ENCODE results near the gene NDUFAF8. TPM values are rescaled to one million over a fixed set of nuclear protein-coding genes. Genes with fewer than 3 reads are reported as not detected.

The NDUFAF8 gene
- polyA plus RNA-seq, 1 experiment = 181 TPM

GRCh38 chr17:81252326-81252986 lies 13.3 kb downstream of the NDUFAF8 start:
- Histone ChIP-seq H3K27ac (ENCODE audit: low read depth, low read length) (no peak overlapping the region), H3K9me3 (ENCODE audit: control insufficient read depth, insufficient read depth, low read length) (peaks cover 8% of the 10 kb centered on the region; the same call in 1 of the 2 replicates), H3K27me3 (ENCODE audit: control insufficient read depth, insufficient read depth, low read length) (no peaks in the 10 kb centered on the region), H3K4me3 (ENCODE audit: low read depth, low read length) (no peak overlapping the region)
- no peak for DNase-seq (ENCODE audit: low read depth, low spot score)
- POLR2A ChIA-PET = interaction anchor here (0.5 kb wide), 2 partner anchors 258 to 284 kb away, joined by 3 to 4 read pairs; no protein-coding TSS in a partner anchor
- CTCF ChIA-PET = interaction anchor here (0.5 to 1.3 kb wide), 7 partner anchors 39 to 349 kb away, joined by 3 to 14 read pairs (median 3); no protein-coding TSS in a partner anchor
- TF ChIP-seq, protein P1, sequence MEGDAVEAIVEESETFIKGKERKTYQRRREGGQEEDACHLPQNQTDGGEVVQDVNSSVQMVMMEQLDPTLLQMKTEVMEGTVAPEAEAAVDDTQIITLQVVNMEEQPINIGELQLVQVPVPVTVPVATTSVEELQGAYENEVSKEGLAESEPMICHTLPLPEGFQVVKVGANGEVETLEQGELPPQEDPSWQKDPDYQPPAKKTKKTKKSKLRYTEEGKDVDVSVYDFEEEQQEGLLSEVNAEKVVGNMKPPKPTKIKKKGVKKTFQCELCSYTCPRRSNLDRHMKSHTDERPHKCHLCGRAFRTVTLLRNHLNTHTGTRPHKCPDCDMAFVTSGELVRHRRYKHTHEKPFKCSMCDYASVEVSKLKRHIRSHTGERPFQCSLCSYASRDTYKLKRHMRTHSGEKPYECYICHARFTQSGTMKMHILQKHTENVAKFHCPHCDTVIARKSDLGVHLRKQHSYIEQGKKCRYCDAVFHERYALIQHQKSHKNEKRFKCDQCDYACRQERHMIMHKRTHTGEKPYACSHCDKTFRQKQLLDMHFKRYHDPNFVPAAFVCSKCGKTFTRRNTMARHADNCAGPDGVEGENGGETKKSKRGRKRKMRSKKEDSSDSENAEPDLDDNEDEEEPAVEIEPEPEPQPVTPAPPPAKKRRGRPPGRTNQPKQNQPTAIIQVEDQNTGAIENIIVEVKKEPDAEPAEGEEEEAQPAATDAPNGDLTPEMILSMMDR (IDR thresholded peaks at IDR 0.05; ENCODE audit: low read depth, low read length) = no peak

GRCh38 chr17:81252987-81253329 lies 13.8 kb downstream of the NDUFAF8 start:
- Histone ChIP-seq H3K27me3 (ENCODE audit: control insufficient read depth, insufficient read depth, low read length) (no peaks in the 10 kb centered on the region), H3K4me3 (ENCODE audit: low read depth, low read length) (no peak overlapping the region), H3K27ac (ENCODE audit: low read depth, low read length) (no peak overlapping the region), H3K9me3 (ENCODE audit: control insufficient read depth, insufficient read depth, low read length) (peaks cover 8% of the 10 kb centered on the region; the same call in 1 of the 2 replicates)
- DNase-seq (ENCODE audit: low read depth, low spot score) = no peak
- ChIA-PET CTCF (interaction anchor here (0.5 to 1.3 kb wide), 7 partner anchors 39 to 348 kb away, joined by 3 to 14 read pairs (median 3); no protein-coding TSS in a partner anchor), POLR2A (interaction anchor here (0.5 kb wide), 1 partner anchor 257 kb away, joined by 4 read pairs; no protein-coding TSS in a partner anchor)
- TF ChIP-seq, protein P1 (IDR thresholded peaks at IDR 0.05; ENCODE audit: low read depth, low read length) = no peak

GRCh38 chr17:81253358-81254131 lies 14.4 kb downstream of the NDUFAF8 start:
- no peak for DNase-seq (ENCODE audit: low read depth, low spot score)
- Histone ChIP-seq H3K4me3 (ENCODE audit: low read depth, low read length) (no peak overlapping the region), H3K27me3 (ENCODE audit: control insufficient read depth, insufficient read depth, low read length) (no peaks in the 10 kb centered on the region), H3K27ac (ENCODE audit: low read depth, low read length) (no peak overlapping the region), H3K9me3 (ENCODE audit: control insufficient read depth, insufficient read depth, low read length) (peaks cover 8% of the 10 kb centered on the region; the same call in 1 of the 2 replicates)
- CTCF ChIA-PET = interaction anchor here (0.5 to 2.7 kb wide), 11 partner anchors 38 to 348 kb away, joined by 3 to 21 read pairs (median 4); partner anchors contain the start of gene BAHCC1
- TF ChIP-seq, protein P1 (IDR thresholded peaks at IDR 0.05; ENCODE audit: low read depth, low read length) = peak; percentile 77
- POLR2A ChIA-PET = no interaction called here

GRCh38 chr17:81254955-81255717 lies 16.0 kb downstream of the NDUFAF8 start:
- H3K27me3 ChIP-seq (ENCODE audit: control insufficient read depth, insufficient read depth, low read length) = no peaks in the 10 kb centered on the region
- H3K9me3 ChIP-seq (ENCODE audit: control insufficient read depth, insufficient read depth, low read length) = no peaks in the 10 kb centered on the region
- H3K27ac ChIP-seq (ENCODE audit: low read depth, low read length) = peak overlapping the region; percentile 31
- DNase-seq (ENCODE audit: low read depth, low spot score) = peak; percentile 54
- H3K4me3 ChIP-seq (ENCODE audit: low read depth, low read length) = peak overlapping the region; percentile 32
- CTCF ChIA-PET = interaction anchor here (0.6 to 2.7 kb wide), 17 partner anchors 15 to 345 kb away, joined by 3 to 21 read pairs (median 3); partner anchors contain the start of gene BAHCC1
- POLR2A ChIA-PET = interaction anchor here (0.6 to 1.4 kb wide), 5 partner anchors 40 to 256 kb away, joined by 3 to 7 read pairs (median 4); partner anchors contain the start of genes BAHCC1 and SLC38A10
- TF ChIP-seq, protein P1 (IDR thresholded peaks at IDR 0.05; ENCODE audit: low read depth, low read length) = peak; percentile 81
